Measurements from ENCODE around the gene TRAPPC3.

Gene TRAPPC3

DNA sequence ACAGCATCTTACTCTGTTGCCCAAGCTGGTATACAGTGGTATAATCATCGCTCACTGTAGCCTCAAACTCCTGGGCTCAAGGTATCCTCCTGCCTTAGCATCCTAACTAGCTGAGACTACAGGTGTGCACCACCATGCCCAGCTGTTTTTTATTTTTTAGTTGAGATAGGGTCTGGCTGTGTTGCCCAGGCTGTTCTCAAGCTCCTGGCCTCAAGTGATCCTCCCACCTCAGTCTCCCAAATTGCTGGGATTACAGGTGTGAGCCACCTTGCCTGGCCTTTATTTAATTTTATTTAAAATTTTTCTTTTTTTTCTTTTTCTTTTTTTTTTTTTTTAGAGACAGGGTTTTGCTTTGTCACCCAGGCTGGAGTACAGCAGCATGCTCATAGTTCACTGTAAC, 15.9 kb upstream of the TRAPPC3 start:
- Histone ChIP-seq H3K9ac (ENCODE audit: low read depth, low read length, poor library complexity, severe bottlenecking) (no peak overlapping the region), H3K79me2 (ENCODE audit: insufficient read depth, low read length) (peaks cover 93% of the 10 kb centered on the region), H3K9me3 (ENCODE audit: insufficient read depth, low read depth, low read length) (no peaks in the 10 kb centered on the region), H3K36me3 (ENCODE audit: insufficient read depth, low read length) (peaks cover 6% of the 10 kb centered on the region; the same call in 1 of the 2 replicates), H3K4me1 (ENCODE audit: insufficient read depth, low read length, poor library complexity, severe bottlenecking) (peaks cover 17% of the 10 kb centered on the region), H4K20me1 (ENCODE audit: insufficient read depth, low read length, poor library complexity, severe bottlenecking) (peaks cover 54% of the 10 kb centered on the region), H3K4me2 (ENCODE audit: low read depth, low read length, poor library complexity, severe bottlenecking) (no peak overlapping the region), H3K4me3 (ENCODE audit: low read length, poor library complexity, severe bottlenecking) (no peak overlapping the region), H3K9me2 (replicated peaks; ENCODE audit: low read depth, low read length) (no peaks in the 10 kb centered on the region), H3F3A (ENCODE audit: low read depth) (no peaks in the 10 kb centered on the region), H2AFZ (ENCODE audit: low read length) (no peak overlapping the region), H3K27me3 (ENCODE audit: insufficient read depth, low read length, poor library complexity, severe bottlenecking) (no peaks in the 10 kb centered on the region)
- TF ChIP-seq, protein P1, sequence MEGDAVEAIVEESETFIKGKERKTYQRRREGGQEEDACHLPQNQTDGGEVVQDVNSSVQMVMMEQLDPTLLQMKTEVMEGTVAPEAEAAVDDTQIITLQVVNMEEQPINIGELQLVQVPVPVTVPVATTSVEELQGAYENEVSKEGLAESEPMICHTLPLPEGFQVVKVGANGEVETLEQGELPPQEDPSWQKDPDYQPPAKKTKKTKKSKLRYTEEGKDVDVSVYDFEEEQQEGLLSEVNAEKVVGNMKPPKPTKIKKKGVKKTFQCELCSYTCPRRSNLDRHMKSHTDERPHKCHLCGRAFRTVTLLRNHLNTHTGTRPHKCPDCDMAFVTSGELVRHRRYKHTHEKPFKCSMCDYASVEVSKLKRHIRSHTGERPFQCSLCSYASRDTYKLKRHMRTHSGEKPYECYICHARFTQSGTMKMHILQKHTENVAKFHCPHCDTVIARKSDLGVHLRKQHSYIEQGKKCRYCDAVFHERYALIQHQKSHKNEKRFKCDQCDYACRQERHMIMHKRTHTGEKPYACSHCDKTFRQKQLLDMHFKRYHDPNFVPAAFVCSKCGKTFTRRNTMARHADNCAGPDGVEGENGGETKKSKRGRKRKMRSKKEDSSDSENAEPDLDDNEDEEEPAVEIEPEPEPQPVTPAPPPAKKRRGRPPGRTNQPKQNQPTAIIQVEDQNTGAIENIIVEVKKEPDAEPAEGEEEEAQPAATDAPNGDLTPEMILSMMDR (conservative IDR thresholded peaks at IDR 0.05; ENCODE audit: low read length), result no peak
- no peak for TF ChIP-seq EZH2phosphoT487 (IDR thresholded peaks at IDR 0.05; ENCODE audit: borderline replicate concordance)

DNA sequence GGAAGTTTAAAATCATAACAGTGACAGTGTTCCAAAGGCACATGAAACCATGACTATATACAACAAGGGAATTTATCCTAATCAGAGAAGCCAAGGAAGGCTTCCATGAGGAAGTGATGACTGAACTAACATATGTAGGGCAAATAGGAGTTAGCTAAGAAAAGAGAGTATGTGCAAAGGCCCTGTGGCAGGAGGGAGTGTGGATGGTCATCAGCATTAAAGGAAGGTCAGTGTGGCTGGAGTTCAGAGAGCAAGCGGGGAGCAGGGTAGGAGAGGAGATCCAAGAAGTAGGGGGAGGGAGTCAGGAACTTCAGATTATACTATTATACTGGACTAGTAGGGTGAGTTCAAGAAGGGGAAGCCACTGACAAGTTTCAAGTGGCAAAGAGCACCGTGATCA, 15.1 kb upstream of the TRAPPC3 start:
- no peaks in the 10 kb centered on the region for H3K9me2 ChIP-seq (replicated peaks; ENCODE audit: low read depth, low read length)
- H3K4me2 ChIP-seq (ENCODE audit: low read depth, low read length, poor library complexity, severe bottlenecking), result no peak overlapping the region
- H3K9me3 ChIP-seq (ENCODE audit: insufficient read depth, low read depth, low read length), result no peaks in the 10 kb centered on the region
- no peaks in the 10 kb centered on the region for H3K27me3 ChIP-seq (ENCODE audit: insufficient read depth, low read length, poor library complexity, severe bottlenecking)
- no peak overlapping the region for H2AFZ ChIP-seq (ENCODE audit: low read length)
- H3F3A ChIP-seq (ENCODE audit: low read depth), result no peaks in the 10 kb centered on the region
- peaks cover 57% of the 10 kb centered on the region for H4K20me1 ChIP-seq (ENCODE audit: insufficient read depth, low read length, poor library complexity, severe bottlenecking)
- TF ChIP-seq EZH2phosphoT487 (IDR thresholded peaks at IDR 0.05; ENCODE audit: borderline replicate concordance), result no peak
- TF ChIP-seq, protein P1 (conservative IDR thresholded peaks at IDR 0.05; ENCODE audit: low read length), result no peak
- H3K4me1 ChIP-seq (ENCODE audit: insufficient read depth, low read length, poor library complexity, severe bottlenecking), result peaks cover 24% of the 10 kb centered on the region
- H3K4me3 ChIP-seq (ENCODE audit: low read length, poor library complexity, severe bottlenecking), result no peak overlapping the region
- H3K9ac ChIP-seq (ENCODE audit: low read depth, low read length, poor library complexity, severe bottlenecking), result no peak overlapping the region
- H3K79me2 ChIP-seq (ENCODE audit: insufficient read depth, low read length), result peaks cover 94% of the 10 kb centered on the region
- peaks cover 6% of the 10 kb centered on the region; the same call in 1 of the 2 replicates for H3K36me3 ChIP-seq (ENCODE audit: insufficient read depth, low read length)

DNA sequence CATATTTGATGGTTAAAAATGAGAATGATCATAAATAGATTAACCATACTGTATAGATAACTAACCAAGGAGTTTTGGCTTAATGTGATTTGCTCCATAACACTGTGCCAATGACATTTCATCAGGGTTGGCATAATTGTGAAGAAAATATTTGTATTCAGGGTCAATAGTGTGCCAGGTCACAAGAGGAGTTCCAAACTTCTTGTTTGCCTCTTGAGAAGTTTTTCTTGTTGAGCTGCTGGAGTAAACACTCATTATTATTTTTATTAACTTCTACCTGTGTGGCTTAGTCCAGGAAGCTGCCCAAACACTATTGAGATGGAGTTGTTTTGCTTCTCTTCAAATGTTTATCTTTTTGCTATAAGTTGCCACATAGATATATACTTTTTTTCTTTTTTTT, 14.1 kb upstream of the TRAPPC3 start:
- no peak overlapping the region for H3K4me3 ChIP-seq (ENCODE audit: low read length, poor library complexity, severe bottlenecking)
- no peaks in the 10 kb centered on the region for H3K27me3 ChIP-seq (ENCODE audit: insufficient read depth, low read length, poor library complexity, severe bottlenecking)
- H3K9me3 ChIP-seq (ENCODE audit: insufficient read depth, low read depth, low read length), result no peaks in the 10 kb centered on the region
- no peaks in the 10 kb centered on the region for H3F3A ChIP-seq (ENCODE audit: low read depth)
- no peak overlapping the region for H3K9ac ChIP-seq (ENCODE audit: low read depth, low read length, poor library complexity, severe bottlenecking)
- peaks cover 6% of the 10 kb centered on the region; the same call in 1 of the 2 replicates for H3K36me3 ChIP-seq (ENCODE audit: insufficient read depth, low read length)
- peaks cover 61% of the 10 kb centered on the region for H4K20me1 ChIP-seq (ENCODE audit: insufficient read depth, low read length, poor library complexity, severe bottlenecking)
- peaks cover 30% of the 10 kb centered on the region for H3K4me1 ChIP-seq (ENCODE audit: insufficient read depth, low read length, poor library complexity, severe bottlenecking)
- TF ChIP-seq, protein P1 (conservative IDR thresholded peaks at IDR 0.05; ENCODE audit: low read length), result no peak
- no peak for TF ChIP-seq EZH2phosphoT487 (IDR thresholded peaks at IDR 0.05; ENCODE audit: borderline replicate concordance)
- no peak overlapping the region for H2AFZ ChIP-seq (ENCODE audit: low read length)
- peaks cover 98% of the 10 kb centered on the region for H3K79me2 ChIP-seq (ENCODE audit: insufficient read depth, low read length)
- H3K9me2 ChIP-seq (replicated peaks; ENCODE audit: low read depth, low read length), result no peaks in the 10 kb centered on the region
- no peak overlapping the region for H3K4me2 ChIP-seq (ENCODE audit: low read depth, low read length, poor library complexity, severe bottlenecking)

Measured in Loucy (cell line).